HG02840 (cell line): ENCODE data around the gene TTLL1.
"Not testable (repeated sequence)": the region's sequence is repeated elsewhere in the genome, so short reads cannot be mapped to it uniquely, and the experiment has no call there.

Source experiments
- ATAC-seq: cut with Tn5 transposase; IDR thresholded peaks from one replicate; pipeline ENCODE4 v1.9.1; 2021; ENCODE audit warnings: mild to moderate bottlenecking, moderate library complexity, moderate number of reproducible peaks; ENCODE audit not compliant: unreplicated experiment, low FRiP score

TTLL1 gene

GRCh38 chr22:43078522-43078921 is 10.7 kb downstream of the TTLL1 start:
- ATAC-seq = no peak

- no peak for ATAC-seq
Measured at GRCh38 chr22:43077121-43077877, 11.9 kb downstream of the TTLL1 start.

- ATAC-seq = no peak
Measured at GRCh38 chr22:43066844-43067385, 22.3 kb downstream of the TTLL1 start.

GRCh38 chr22:43066134-43066533 is 23.1 kb downstream of the TTLL1 start:
- ATAC-seq = no peak

- ATAC-seq = no peak
Measured at GRCh38 chr22:43060183-43060582, 29.0 kb downstream of the TTLL1 start.

- ATAC-seq = no peak
Measured at GRCh38 chr22:43057641-43058040, 31.6 kb downstream of the TTLL1 start.

- ATAC-seq = no peak
Measured at GRCh38 chr22:43053176-43053575, 36.0 kb downstream of the TTLL1 start.

- no peak for ATAC-seq
Measured at GRCh38 chr22:43050995-43051394, 38.2 kb downstream of the TTLL1 start.

- no peak for ATAC-seq
Measured at GRCh38 chr22:43047605-43048004, 41.6 kb downstream of the TTLL1 start.

- no peak for ATAC-seq
Measured at GRCh38 chr22:43044290-43044712, 44.9 kb downstream of the TTLL1 start.

- ATAC-seq = no peak
Measured at GRCh38 chr22:43042101-43042780, 47.0 kb downstream of the TTLL1 start.

- ATAC-seq = no peak
Measured at GRCh38 chr22:43039800-43040199, 49.4 kb downstream of the TTLL1 start.

- no peak for ATAC-seq
Measured at GRCh38 chr22:43038325-43038724, 50.9 kb downstream of the TTLL1 start.

- no peak for ATAC-seq
Measured at GRCh38 chr22:43036282-43036829, 52.8 kb downstream of the TTLL1 start.

- ATAC-seq = no peak
Measured at GRCh38 chr22:43035250-43035649, 53.9 kb downstream of the TTLL1 start.

- no peak for ATAC-seq
Measured at GRCh38 chr22:43031617-43032016, 57.6 kb downstream of the TTLL1 start.

GRCh38 chr22:43018615-43019014 is 70.6 kb downstream of the TTLL1 start:
- no peak for ATAC-seq

GRCh38 chr22:43017525-43018460 is 71.4 kb downstream of the TTLL1 start:
- no peak for ATAC-seq

- not testable (repeated sequence) for ATAC-seq
Measured at GRCh38 chr22:43016150-43016549, 73.0 kb downstream of the TTLL1 start.

- ATAC-seq = no peak
Measured at GRCh38 chr22:43015677-43016042, 73.5 kb downstream of the TTLL1 start.
